ENCODE results near the gene HUS1B. TPM values are rescaled to one million over a fixed set of nuclear protein-coding genes. Genes with fewer than 3 reads are reported as not detected.

HUS1B gene
- total RNA-seq, 1 donor from 2014 or later: 0.53 TPM

DNA sequence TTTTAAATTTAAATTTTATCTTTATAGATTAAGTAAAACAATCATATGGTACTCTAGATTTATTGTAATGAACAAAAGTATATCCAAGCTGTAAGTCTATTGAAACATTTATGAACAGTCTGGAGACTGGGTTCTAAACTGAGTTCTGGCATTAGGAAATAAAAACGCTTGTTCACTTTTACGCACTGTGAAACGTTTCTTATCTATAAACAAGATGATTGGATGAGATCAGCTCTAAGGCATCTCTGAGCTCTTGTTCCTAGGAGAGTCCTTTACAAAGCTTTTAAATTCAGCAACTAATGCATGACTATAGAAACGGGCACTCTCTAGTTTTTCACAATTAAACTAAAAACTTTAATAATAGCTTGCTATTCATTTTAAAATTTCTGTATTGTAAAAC lies 6.8 kb downstream of the HUS1B start:
- H3K4me3 ChIP-seq (ENCODE audit: low read depth, low read length): no peak overlapping the region
- no peak for FAIRE-seq

DNA sequence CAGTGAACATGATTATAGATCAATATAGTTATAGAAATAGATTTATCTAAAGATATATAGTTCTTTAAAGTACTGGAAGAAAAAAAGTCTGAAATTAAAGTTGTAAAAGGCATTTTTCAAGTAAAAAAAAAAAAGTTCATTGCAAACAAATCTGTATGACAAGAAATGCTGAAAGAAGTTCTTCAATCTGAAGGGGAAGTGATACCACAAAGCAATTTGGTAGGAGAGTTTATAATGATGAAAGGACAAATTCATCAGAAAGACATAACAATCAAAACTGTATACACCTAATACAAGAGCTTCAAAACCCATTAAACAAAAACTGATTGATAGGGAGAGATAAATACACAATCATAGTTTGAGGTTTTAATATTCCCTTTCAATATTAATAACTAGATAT lies 14.1 kb downstream of the HUS1B start:
- FAIRE-seq (no peak), DNase-seq (ENCODE audit: low read depth) (no peak)
- Histone ChIP-seq H3K36me3 (ENCODE audit: control insufficient read depth, insufficient read depth, low read length) (no peaks in the 10 kb centered on the region), H3K4me3 (ENCODE audit: low read depth, low read length) (no peak overlapping the region), H3K27me3 (ENCODE audit: control insufficient read depth, insufficient read depth, low read length) (no peaks in the 10 kb centered on the region)
- TF ChIP-seq, protein P1, sequence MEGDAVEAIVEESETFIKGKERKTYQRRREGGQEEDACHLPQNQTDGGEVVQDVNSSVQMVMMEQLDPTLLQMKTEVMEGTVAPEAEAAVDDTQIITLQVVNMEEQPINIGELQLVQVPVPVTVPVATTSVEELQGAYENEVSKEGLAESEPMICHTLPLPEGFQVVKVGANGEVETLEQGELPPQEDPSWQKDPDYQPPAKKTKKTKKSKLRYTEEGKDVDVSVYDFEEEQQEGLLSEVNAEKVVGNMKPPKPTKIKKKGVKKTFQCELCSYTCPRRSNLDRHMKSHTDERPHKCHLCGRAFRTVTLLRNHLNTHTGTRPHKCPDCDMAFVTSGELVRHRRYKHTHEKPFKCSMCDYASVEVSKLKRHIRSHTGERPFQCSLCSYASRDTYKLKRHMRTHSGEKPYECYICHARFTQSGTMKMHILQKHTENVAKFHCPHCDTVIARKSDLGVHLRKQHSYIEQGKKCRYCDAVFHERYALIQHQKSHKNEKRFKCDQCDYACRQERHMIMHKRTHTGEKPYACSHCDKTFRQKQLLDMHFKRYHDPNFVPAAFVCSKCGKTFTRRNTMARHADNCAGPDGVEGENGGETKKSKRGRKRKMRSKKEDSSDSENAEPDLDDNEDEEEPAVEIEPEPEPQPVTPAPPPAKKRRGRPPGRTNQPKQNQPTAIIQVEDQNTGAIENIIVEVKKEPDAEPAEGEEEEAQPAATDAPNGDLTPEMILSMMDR (IDR thresholded peaks at IDR 0.05; ENCODE audit: insufficient read depth, low read length, severe bottlenecking): no peak

More for the DNA sequence above, 6.8 kb downstream of the HUS1B start:
- no peak for DNase-seq (ENCODE audit: low read depth)
- TF ChIP-seq, protein P1 (IDR thresholded peaks at IDR 0.05; ENCODE audit: insufficient read depth, low read length, severe bottlenecking): no peak
- H3K36me3 ChIP-seq (ENCODE audit: control insufficient read depth, insufficient read depth, low read length): no peaks in the 10 kb centered on the region
- H3K27me3 ChIP-seq (ENCODE audit: control insufficient read depth, insufficient read depth, low read length): no peaks in the 10 kb centered on the region

DNA sequence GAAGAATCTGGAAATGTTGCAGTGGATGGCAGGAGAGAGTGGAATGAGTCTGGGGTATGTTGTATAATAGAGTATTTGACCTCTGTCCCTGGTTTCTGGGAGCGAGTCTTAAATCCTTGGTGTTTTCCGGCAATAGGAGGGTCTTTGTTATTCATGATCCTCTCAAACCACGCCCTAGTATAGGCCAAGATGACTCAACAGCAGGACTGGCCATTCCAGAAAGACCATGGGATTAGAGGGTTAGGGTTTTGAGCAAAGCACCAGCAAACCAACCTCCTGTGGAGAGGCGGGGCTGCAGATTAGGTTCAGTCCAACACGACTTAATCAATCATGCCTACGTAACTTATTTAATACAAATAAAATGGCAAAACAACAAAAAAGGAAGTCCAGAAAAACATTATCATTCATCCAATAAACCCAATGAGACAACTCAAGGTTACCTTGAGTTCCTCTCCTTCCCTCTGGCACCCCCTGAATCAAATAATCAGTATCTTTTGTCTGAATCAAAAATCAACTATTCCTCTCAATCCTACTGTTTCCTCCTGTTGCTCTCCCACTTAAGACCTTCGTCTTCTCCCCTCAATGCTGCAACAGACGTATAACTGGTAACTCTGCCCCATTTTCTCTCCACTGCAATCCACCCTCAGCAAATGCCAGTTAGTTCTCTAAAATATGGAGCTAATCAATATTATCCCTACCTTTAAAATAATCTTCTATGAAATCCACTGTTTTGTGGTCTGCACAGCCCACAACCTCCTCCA lies 15.5 kb downstream of the HUS1B start:
- FAIRE-seq (no peak), DNase-seq (ENCODE audit: low read depth) (peak; percentile 5)
- TF ChIP-seq, protein P1 (IDR thresholded peaks at IDR 0.05; ENCODE audit: insufficient read depth, low read length, severe bottlenecking): no peak
- no peaks in the 10 kb centered on the region for H3K27me3 ChIP-seq (ENCODE audit: control insufficient read depth, insufficient read depth, low read length)
- no peak overlapping the region for H3K4me3 ChIP-seq (ENCODE audit: low read depth, low read length)
- peaks cover 2% of the 10 kb centered on the region for H3K36me3 ChIP-seq (ENCODE audit: control insufficient read depth, insufficient read depth, low read length)

DNA sequence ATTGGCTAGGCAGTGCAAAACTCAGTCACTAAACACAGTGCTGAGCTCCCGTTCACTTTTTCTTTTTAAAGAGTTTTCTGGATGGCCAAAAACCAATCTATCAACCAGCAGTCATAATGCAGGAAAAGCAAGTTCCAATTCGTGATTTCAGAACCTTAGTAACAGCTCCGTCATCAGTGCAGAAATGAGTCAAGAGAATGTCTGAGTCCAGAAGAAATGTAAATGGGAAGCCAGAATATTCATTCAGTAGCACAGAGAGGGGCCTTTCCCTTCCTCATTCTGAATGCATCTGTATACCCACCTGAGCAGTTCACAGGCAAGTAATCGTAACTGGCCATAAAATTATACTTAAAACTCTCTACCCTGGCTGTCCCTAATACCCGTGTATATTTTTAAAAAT lies 20.4 kb downstream of the HUS1B start:
- Histone ChIP-seq H3K27me3 (ENCODE audit: control insufficient read depth, insufficient read depth, low read length) (no peaks in the 10 kb centered on the region), H3K36me3 (ENCODE audit: control insufficient read depth, insufficient read depth, low read length) (peaks cover 3% of the 10 kb centered on the region), H3K4me3 (ENCODE audit: low read depth, low read length) (no peak overlapping the region)
- no peak for DNase-seq (ENCODE audit: low read depth)
- no peak for FAIRE-seq
- TF ChIP-seq, protein P1 (IDR thresholded peaks at IDR 0.05; ENCODE audit: insufficient read depth, low read length, severe bottlenecking): no peak

DNA sequence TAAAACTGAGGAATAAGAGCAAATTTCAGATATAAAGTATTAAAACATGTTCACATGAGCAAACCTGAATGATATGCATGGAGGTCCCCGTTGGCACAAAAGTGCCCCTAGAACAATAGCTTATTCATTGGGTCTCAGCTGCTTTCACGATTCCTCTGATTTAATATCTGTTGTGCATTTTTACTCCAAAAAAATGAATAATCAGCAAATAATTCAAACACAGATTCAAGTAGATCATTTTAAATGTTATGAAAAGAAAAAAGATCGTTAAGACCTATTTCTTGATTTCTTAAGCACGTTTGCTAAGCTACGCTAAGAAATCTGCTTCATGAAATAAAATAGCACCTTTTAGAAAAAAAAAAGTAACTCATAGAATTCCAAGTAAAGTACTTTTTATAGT lies 21.7 kb downstream of the HUS1B start:
- TF ChIP-seq, protein P1 (IDR thresholded peaks at IDR 0.05; ENCODE audit: insufficient read depth, low read length, severe bottlenecking): no peak
- Histone ChIP-seq H3K4me3 (ENCODE audit: low read depth, low read length) (no peak overlapping the region), H3K27me3 (ENCODE audit: control insufficient read depth, insufficient read depth, low read length) (no peaks in the 10 kb centered on the region), H3K36me3 (ENCODE audit: control insufficient read depth, insufficient read depth, low read length) (peaks cover 5% of the 10 kb centered on the region)
- DNase-seq (ENCODE audit: low read depth) (no peak), FAIRE-seq (no peak)

DNA sequence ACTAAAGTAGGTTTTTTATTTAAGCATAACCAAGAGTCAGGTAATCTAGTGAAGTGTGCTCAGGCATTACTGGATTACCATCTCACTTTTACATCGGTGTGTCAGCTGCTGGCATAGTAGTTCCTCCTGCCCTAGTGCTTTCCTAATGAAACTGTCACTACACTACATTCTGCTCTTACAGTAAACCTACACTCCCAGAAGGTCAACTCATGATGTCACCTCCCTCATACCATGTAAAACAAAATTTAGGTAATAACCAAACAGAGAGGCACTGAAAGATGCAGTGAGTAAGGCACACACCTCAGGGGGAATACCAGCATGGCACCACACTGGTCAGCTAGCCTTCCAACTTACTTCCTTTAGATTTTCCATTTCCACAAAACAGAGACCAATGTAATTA lies 23.3 kb downstream of the HUS1B start:
- DNase-seq (ENCODE audit: low read depth): no peak
- TF ChIP-seq, protein P1 (IDR thresholded peaks at IDR 0.05; ENCODE audit: insufficient read depth, low read length, severe bottlenecking): no peak
- no peak for FAIRE-seq
- Histone ChIP-seq H3K27me3 (ENCODE audit: control insufficient read depth, insufficient read depth, low read length) (no peaks in the 10 kb centered on the region), H3K4me3 (ENCODE audit: low read depth, low read length) (no peak overlapping the region), H3K36me3 (ENCODE audit: control insufficient read depth, insufficient read depth, low read length) (peaks cover 5% of the 10 kb centered on the region)

All from bronchial epithelial cell (primary cell).